Measurements from ENCODE around the gene CGAS.
"Not testable (repeated sequence)": the region's sequence is repeated elsewhere in the genome, so short reads cannot be mapped to it uniquely, and the experiment has no call there.

Gene CGAS

GRCh38 chr6:73452107-73452461, at the start of gene CGAS:
TSS of gene CGAS (minus strand) at chr6:73452297. CDS start at chr6:73452181, 116 bp downstream.
- DNase-seq (ENCODE audit: low read depth, low spot score) = peak; percentile 33

- DNase-seq (ENCODE audit: low read depth, low spot score) = no peak
These were observed 45.8 kb upstream of the CGAS start for GRCh38 chr6:73497915-73498314.

- DNase-seq (ENCODE audit: low read depth, low spot score) = no peak
These were observed 39.3 kb upstream of the CGAS start for GRCh38 chr6:73491377-73491776.

GRCh38 chr6:73487473-73487872, 35.4 kb upstream of the CGAS start:
- no peak for DNase-seq (ENCODE audit: low read depth, low spot score)

GRCh38 chr6:73484438-73484837, 32.3 kb upstream of the CGAS start:
- no peak for DNase-seq (ENCODE audit: low read depth, low spot score)

- DNase-seq (ENCODE audit: low read depth, low spot score) = no peak
These were observed 29.9 kb upstream of the CGAS start for GRCh38 chr6:73481969-73482368.

GRCh38 chr6:73477407-73477806, 25.3 kb upstream of the CGAS start:
- no peak for DNase-seq (ENCODE audit: low read depth, low spot score)

GRCh38 chr6:73476723-73477122, 24.6 kb upstream of the CGAS start:
- no peak for DNase-seq (ENCODE audit: low read depth, low spot score)

- no peak for DNase-seq (ENCODE audit: low read depth, low spot score)
These were observed 19.7 kb upstream of the CGAS start for GRCh38 chr6:73471686-73472290.

- DNase-seq (ENCODE audit: low read depth, low spot score) = peak; percentile 54
These were observed 9.6 kb upstream of the CGAS start, which contains the start of gene MTO1 for GRCh38 chr6:73461537-73462350. TSS of gene MTO1 (plus strand) at chr6:73461737. CDS start at chr6:73461855, 118 bp downstream.

GRCh38 chr6:73460056-73460455, 8.0 kb upstream of the CGAS start:
- no peak for DNase-seq (ENCODE audit: low read depth, low spot score)

- not testable (repeated sequence) for DNase-seq (ENCODE audit: low read depth, low spot score)
These were observed 7.4 kb upstream of the CGAS start for GRCh38 chr6:73459474-73459873.

GRCh38 chr6:73455865-73456629, 4.0 kb upstream of the CGAS start:
- no peak for DNase-seq (ENCODE audit: low read depth, low spot score)

- no peak for DNase-seq (ENCODE audit: low read depth, low spot score)
These were observed 632 bp downstream of the CGAS start for GRCh38 chr6:73451223-73452106.

GRCh38 chr6:73443555-73443954, 8.5 kb downstream of the CGAS start:
- no peak for DNase-seq (ENCODE audit: low read depth, low spot score)

- no peak for DNase-seq (ENCODE audit: low read depth, low spot score)
These were observed 16.9 kb downstream of the CGAS start for GRCh38 chr6:73435236-73435635.

GRCh38 chr6:73421534-73421933, 30.6 kb downstream of the CGAS start:
- DNase-seq (ENCODE audit: low read depth, low spot score) = no peak

GRCh38 chr6:73418081-73418741, 33.9 kb downstream of the CGAS start:
- no peak for DNase-seq (ENCODE audit: low read depth, low spot score)

- DNase-seq (ENCODE audit: low read depth, low spot score) = no peak
These were observed 39.0 kb downstream of the CGAS start for GRCh38 chr6:73413102-73413501.

GRCh38 chr6:73409395-73409794, 42.7 kb downstream of the CGAS start:
- no peak for DNase-seq (ENCODE audit: low read depth, low spot score)

GRCh38 chr6:73400656-73401055, 51.4 kb downstream of the CGAS start:
- no peak for DNase-seq (ENCODE audit: low read depth, low spot score)

All from iPS DF 19.7 (cell line).